HCT116 (cell line): ENCODE data around the gene LDHAL6B. TPM values are rescaled to one million over a fixed set of nuclear protein-coding genes. Genes with fewer than 3 reads are reported as not detected.

Experiments
- ATAC-seq: fragments of 200-7000 bp; cut with Tn5 transposase; 2 replicates; pipeline ENCODE4 v1.9.1; 2020; ENCODE audit warnings: mild to moderate bottlenecking, moderate library complexity
- Bru-seq: library from RNA; stranded (reverse); fragments of 400-500 nt; gene quantifications from one replicate; lab custom pipeline; 2021; lab: Mats Ljungman, UMichigan
- BruChase-seq, 2 experiments: library from RNA; stranded (reverse); fragments of 400-500 nt; gene quantifications; one replicate each; lab custom pipeline; 2021; lab: Mats Ljungman, UMichigan
- BruUV-seq: library from RNA; stranded (reverse); fragments of 400-500 nt; replicated peaks from 2 replicates; lab custom pipeline; 2021; lab: Mats Ljungman, UMichigan
- CTCF ChIA-PET: fragments of 300-600 bp; sonication (Branson Sonifier 250); formaldehyde crosslinking; loops from one replicate; lab custom pipeline; 2021; ENCODE audit warnings: antibody characterized with exemption; lab: Charles Lee
- POLR2A ChIA-PET: fragments of 300-600, 350-600 bp; sonication (Branson Sonifier 250); formaldehyde crosslinking; loops from one replicate; lab custom pipeline; 2021; ENCODE audit warnings: antibody characterized with exemption; lab: Charles Lee
- RAD21 ChIA-PET, 2 experiments: fragments of 300-600 bp; sonication (Branson Sonifier 250); formaldehyde crosslinking; loops; one replicate each; lab custom pipeline; 2023; ENCODE audit warnings: low total read pairs in 2 of 2; ENCODE audit not compliant: uncharacterized antibody in 2 of 2, unreplicated experiment in 2 of 2, low non-redundant PET in 1 of 2; lab: Charles Lee
- DNase-seq: peaks from one replicate; pipeline ENCODE4 v3.0.0-alpha.2; 2010; ENCODE audit warnings: low read depth, low spot score
- H2AFZ ChIP-seq: fragments of 200-600 bp; shearing (Covaris generic), sonication (generic); 2 replicates; pipeline ENCODE4 v1.6.1; 2017; ENCODE audit warnings: low read depth, mixed run types, mixed read lengths, antibody characterized with exemption, low read length; ENCODE audit not compliant: poor library complexity, severe bottlenecking
- H3K27ac ChIP-seq: 2 replicates; pipeline ENCODE4 v1.5.1; 2012; ENCODE audit warnings: low read depth, low read length
- H3K27me3 ChIP-seq: fragments of 200-600 bp; sonication (generic); 2 replicates; pipeline ENCODE4 v1.6.1; 2016; ENCODE audit warnings: mixed run types, low read length, mixed read lengths; ENCODE audit not compliant: insufficient read depth
- H3K36me3 ChIP-seq, 2 experiments: fragments of 200-500 bp in 1 of 2; fragments of 200-600 bp in 1 of 2; sonication (Bioruptor generic) in 1 of 2; sonication (generic) in 1 of 2; 2 replicates each; pipeline versions ENCODE4 v1.5.1 to v1.6.1; 2014 to 2016; ENCODE audit warnings: low read length in 2 of 2, inconsistent platforms in 1 of 2, mixed read lengths in 1 of 2, mixed run types in 1 of 2; ENCODE audit not compliant: insufficient read depth in 2 of 2, control insufficient read depth in 1 of 2
- H3K4me1 ChIP-seq, 2 experiments: fragments of 200-600 bp in 1 of 2; sonication (generic) in 1 of 2; 2 replicates each; pipeline versions ENCODE4 v1.5.1 to v1.6.1; 2012 to 2017; ENCODE audit warnings: low read length in 2 of 2, inconsistent platforms in 1 of 2, mild to moderate bottlenecking in 1 of 2, mixed read lengths in 1 of 2, mixed run types in 1 of 2, moderate library complexity in 1 of 2; ENCODE audit not compliant: insufficient read depth in 2 of 2, control insufficient read depth in 1 of 2
- H3K4me2 ChIP-seq: fragments of 200-600 bp; sonication (generic); 2 replicates; pipeline ENCODE4 v1.6.1; 2017; ENCODE audit warnings: mixed run types, low read length, mixed read lengths
- H3K4me3 ChIP-seq, 2 experiments: fragments of 200-600 bp in 1 of 2; sonication (generic) in 1 of 2; replicated peaks in 1 of 2; 2 replicates each; pipeline ENCODE4 v1.5.1; 2011 to 2016; ENCODE audit warnings: low read length in 2 of 2, control low read depth in 1 of 2, low read depth in 1 of 2, mild to moderate bottlenecking in 1 of 2, mixed read lengths in 1 of 2, mixed run types in 1 of 2
- H3K79me2 ChIP-seq: fragments of 200-600 bp; sonication (generic); 2 replicates; pipeline ENCODE4 v1.6.1; 2017; ENCODE audit warnings: mild to moderate bottlenecking, mixed run types, low read length, moderate library complexity, mixed read lengths; ENCODE audit not compliant: insufficient read depth
- H3K9ac ChIP-seq: fragments of 200-600 bp; sonication (generic); 2 replicates; pipeline ENCODE4 v1.6.1; 2016; ENCODE audit warnings: low read length, mixed read lengths
- H3K9me2 ChIP-seq: fragments of 200-600 bp; sonication (generic), shearing (Covaris generic); 2 replicates; pipeline ENCODE4 v1.6.1; 2017; ENCODE audit warnings: mixed run types, mild to moderate bottlenecking, moderate library complexity; ENCODE audit not compliant: insufficient read depth
- H3K9me3 ChIP-seq, 2 experiments: fragments of 200-500 bp in 1 of 2; fragments of 200-600 bp in 1 of 2; sonication (Bioruptor generic) in 1 of 2; sonication (generic) in 1 of 2; 2 replicates each; pipeline ENCODE4 v1.6.1; 2014 to 2017; ENCODE audit warnings: low read length in 2 of 2, mixed read lengths in 2 of 2, inconsistent platforms in 1 of 2, low read depth in 1 of 2, mild to moderate bottlenecking in 1 of 2, mixed run types in 1 of 2, moderate library complexity in 1 of 2; ENCODE audit not compliant: control insufficient read depth in 1 of 2, insufficient read depth in 1 of 2
- H4K20me1 ChIP-seq: fragments of 200-600 bp; sonication (generic), shearing (Covaris generic); 2 replicates; pipeline ENCODE4 v1.6.1; 2017; ENCODE audit warnings: mixed run types, mild to moderate bottlenecking, moderate library complexity; ENCODE audit not compliant: insufficient read depth
- CBX3 ChIP-seq: IDR thresholded peaks from 2 replicates; pipeline ENCODE4 v1.6.1; 2012; ENCODE audit warnings: low read depth
- CEBPB ChIP-seq: IDR thresholded peaks from 2 replicates; pipeline ENCODE4 v1.6.1; 2012; ENCODE audit warnings: low read depth
- ELF1 ChIP-seq: IDR thresholded peaks from 2 replicates; pipeline ENCODE4 v1.6.1; 2012; ENCODE audit warnings: low read depth, borderline replicate concordance
- FOSL1 ChIP-seq: IDR thresholded peaks from 2 replicates; pipeline ENCODE4 v1.6.1; 2012; ENCODE audit warnings: low read depth
- JUND ChIP-seq: IDR thresholded peaks from 2 replicates; pipeline ENCODE4 v1.6.1; 2012
- MAX ChIP-seq: IDR thresholded peaks from 2 replicates; pipeline ENCODE4 v1.6.1; 2012
- POLR2A ChIP-seq: IDR thresholded peaks from 2 replicates; pipeline ENCODE4 v1.7.0; 2011; ENCODE audit warnings: borderline replicate concordance; ENCODE audit not compliant: insufficient read depth, insufficient read length; ENCODE audit errors: extremely low read depth
- POLR2AphosphoS5 ChIP-seq: IDR thresholded peaks from 2 replicates; pipeline ENCODE4 v1.6.1; 2011; ENCODE audit warnings: mild to moderate bottlenecking, low read depth, low read length, moderate library complexity
- RAD21 ChIP-seq: IDR thresholded peaks from 2 replicates; pipeline ENCODE4 v1.6.1; 2012; ENCODE audit warnings: low read depth, mild to moderate bottlenecking
- SIN3A ChIP-seq: IDR thresholded peaks from 2 replicates; pipeline ENCODE4 v1.6.1; 2012; ENCODE audit warnings: low read depth
- SP1 ChIP-seq: IDR thresholded peaks from 2 replicates; pipeline ENCODE4 v1.6.1; 2012; ENCODE audit warnings: low read depth
- SRF ChIP-seq: IDR thresholded peaks from 2 replicates; pipeline ENCODE4 v1.6.1; 2012; ENCODE audit warnings: low read depth
- TCF7L2 ChIP-seq: IDR thresholded peaks from 2 replicates; pipeline ENCODE4 v1.7.0; 2011; ENCODE audit warnings: borderline replicate concordance, inconsistent platforms; ENCODE audit not compliant: insufficient read depth, insufficient read length; ENCODE audit errors: extremely low read depth
- ZFX ChIP-seq: fragments of 450-650 bp; IDR thresholded peaks from 2 replicates; pipeline ENCODE4 v1.6.1; 2017
- ZNF274 ChIP-seq: fragments of 200-500 bp; sonication (Bioruptor generic); IDR thresholded peaks from 2 replicates; pipeline ENCODE4 v1.6.1; 2014; ENCODE audit warnings: mild to moderate bottlenecking, low read depth, low read length, inconsistent platforms
- intact Hi-C: fragments of 100-400 bp; cut with micrococcal nuclease; formaldehyde crosslinking; loops from 2 replicates; pipeline ENCODE4 v1.10.0; 2022
- long read RNA-seq: library from polyadenylated mRNA; unstranded; transcript quantifications from one replicate; pipeline ENCODE4 v2.0.0, GENCODE V29; 2021; ENCODE audit not compliant: unreplicated experiment
- polyA plus RNA-seq: library from polyadenylated mRNA; unstranded; fragments of >200 nt; gene quantifications from 2 replicates; pipeline ENCODE4 v1.2.1, GENCODE V29; 2012; ENCODE audit warnings: missing spikeins
- total RNA-seq: library from RNA; stranded (reverse); gene quantifications from one replicate; pipeline ENCODE4 v1.2.1, GENCODE V29; 2021; ENCODE audit not compliant: unreplicated experiment

LDHAL6B gene
- not detected for total RNA-seq
- 0.09 and 0.12 TPM in 2 replicates for polyA plus RNA-seq
- Bru-seq, nascent RNA: not detected
- BruChase-seq, experiment 1, labeled RNA remaining after a 6-hour chase: not detected
- BruChase-seq, experiment 2, labeled RNA remaining after a 2-hour chase: not detected
- long read RNA-seq: 0 reads

GRCh38 chr15:59206623-59207183 lies at the start of gene LDHAL6B:
Gene LDHAL6B, plus strand, starts transcription at chr15:59206843. Its CDS starts 98 bp downstream, at chr15:59206941.
- Histone ChIP-seq H3K9me3 (no peaks in the 10 kb centered on the region), H3K79me2 (no peaks in the 10 kb centered on the region), H3K27ac (no peak within 1 kb of the TSS), H3K9ac (no peak within 1 kb of the TSS), H3K27me3 (no peaks in the 10 kb centered on the region), H3K9me2 (no peaks in the 10 kb centered on the region), H3K4me3 (no peak within 1 kb of the TSS), H3K36me3 (peaks cover 9 to 26% of the 10 kb centered on the region in 2 experiments; a peak in 2 of 4 replicates), H4K20me1 (no peaks in the 10 kb centered on the region), H3K4me2 (no peak within 1 kb of the TSS), H2AFZ (no peak within 1 kb of the TSS), H3K4me1 (0 out of 4 replicates have a peak, but pooled peaks cover 0 to under 1% of the 10 kb centered on the region in 2 experiments)
- RAD21 ChIA-PET: no interaction called here
- CTCF ChIA-PET: no interaction called here
- no TSS peak for BruUV-seq
- POLR2A ChIA-PET: no interaction called here
- intact Hi-C loops: no loop called here
- no peak for ATAC-seq
- no peak for TF ChIP-seq POLR2AphosphoS5
- no peak for TF ChIP-seq MAX
- TF ChIP-seq JUND: no peak
- no peak for TF ChIP-seq TCF7L2
- no peak for TF ChIP-seq ELF1
- no peak for TF ChIP-seq FOSL1
- TF ChIP-seq SRF: no peak
- no peak for TF ChIP-seq ZFX
- no peak for TF ChIP-seq SP1
- TF ChIP-seq CBX3: no peak
- no peak for TF ChIP-seq RAD21
- TF ChIP-seq SIN3A: no peak
- TF ChIP-seq ZNF274: no peak
- no peak for TF ChIP-seq CEBPB
- no peak for TF ChIP-seq POLR2A
- DNase-seq: no peak
